ENCODE data around the gene TYMP. TPM values are rescaled to one million over a fixed set of nuclear protein-coding genes. Genes with fewer than 3 reads are reported as not detected.

The TYMP gene
- total and polyA plus RNA-seq, 2 of the 8 experiments (the other 6 are each of a cell fraction or from before 2014, with no cell fraction given) = 0.43 to 0.48 TPM

DNA sequence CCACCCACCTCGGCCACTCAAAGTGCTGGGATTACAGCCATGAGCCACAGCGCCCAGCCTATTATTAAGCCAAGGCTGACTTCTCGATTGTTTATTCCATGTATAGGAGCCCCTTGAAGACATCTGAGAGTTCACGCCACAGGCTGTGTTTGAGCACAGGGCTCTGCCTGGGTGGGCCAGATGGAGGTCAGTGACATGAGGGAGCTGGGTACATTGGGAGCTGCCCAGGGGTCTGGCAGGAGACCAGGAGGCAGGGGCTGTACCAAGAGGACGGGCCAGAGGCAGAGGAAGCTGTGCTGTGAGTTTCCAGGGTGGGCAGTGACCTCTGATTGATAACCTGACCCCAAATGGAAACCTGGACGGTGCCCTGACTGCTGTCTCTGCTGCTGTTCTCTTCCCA, 27.7 kb downstream of the TYMP start:
- H4K5ac ChIP-seq (ENCODE audit: insufficient read length, low read depth, low read length) = no peak overlapping the region
- H3K14ac ChIP-seq (ENCODE audit: insufficient read length) = no peak overlapping the region
- no peak overlapping the region for H4K91ac ChIP-seq (replicated peaks; ENCODE audit: insufficient read length, low read length)
- H2AFZ ChIP-seq (ENCODE audit: low read length) = no peak overlapping the region
- H3K4me3 ChIP-seq (ENCODE audit: extremely low read depth in 1 of 4, insufficient read depth in 2 of 4, low read depth in 3 of 4, low read length in 4 of 4) = no peak overlapping the region
- no peak for DNase-seq (ENCODE audit: low read depth in 1 of 2, low spot score in 2 of 2)
- H3K4me1 ChIP-seq (replicated peaks in 1 of 4; ENCODE audit: control insufficient read depth in 3 of 4, insufficient read depth in 4 of 4, low read length in 3 of 4) = peaks cover 0 to 8% (median 4%) of the 10 kb centered on the region in 4 experiments; a peak in 5 of 7 replicates
- no peak overlapping the region for H2BK20ac ChIP-seq (ENCODE audit: low read length)
- H2AK5ac ChIP-seq (ENCODE audit: low read depth, low read length) = no peak overlapping the region
- 86% methylated on average over 6 of the region's 6 CpGs; no CpG with 5 or more reads in 1 of the 2 experiments for WGBS, 2 experiments (ENCODE audit: extremely low coverage in 1 of 2, insufficient coverage in 1 of 2, insufficient read length in 1 of 2, insufficient replicate concordance in 2 of 2, low coverage in 1 of 2, low lambda C conversion rate in 2 of 2, missing lambda C conversion rate in 1 of 2)
- peaks cover 3% of the 10 kb centered on the region; the same call in 1 of the 2 replicates for H3K79me1 ChIP-seq (ENCODE audit: low read depth, low read length)
- H3K9me3 ChIP-seq (ENCODE audit: insufficient read depth in 2 of 2, low read depth in 1 of 2, low read length in 1 of 2) = no peaks in the 10 kb centered on the region
- H3K23ac ChIP-seq (ENCODE audit: insufficient read length) = no peak overlapping the region
- peaks cover 5% of the 10 kb centered on the region; the same call in 1 of the 2 replicates for H3K23me2 ChIP-seq (ENCODE audit: low read depth, low read length)
- H3K79me2 ChIP-seq (ENCODE audit: control insufficient read depth in 1 of 2, insufficient read depth in 2 of 2, low read length in 2 of 2) = no peaks in the 10 kb centered on the region
- no peak overlapping the region for H2BK15ac ChIP-seq (ENCODE audit: low read length)
- FAIRE-seq = no peak
- peaks cover 0 to 15% (median 0%) of the 10 kb centered on the region in 4 experiments; a peak in 2 of 8 replicates for H3K36me3 ChIP-seq (ENCODE audit: control insufficient read depth in 2 of 4, insufficient read depth in 4 of 4, low read length in 3 of 4)
- H2BK12ac ChIP-seq (ENCODE audit: low read depth, low read length) = no peak overlapping the region
- H3K18ac ChIP-seq (ENCODE audit: extremely low read depth, low read length) = no peak overlapping the region
- H2BK5ac ChIP-seq (ENCODE audit: low read depth, low read length) = no peak overlapping the region
- H3K9ac ChIP-seq (replicated peaks in 1 of 4; ENCODE audit: extremely low read depth in 1 of 4, low read depth in 3 of 4, low read length in 3 of 4) = no peak overlapping the region
- H3K27ac ChIP-seq (ENCODE audit: low read depth, low read length) = no peak overlapping the region
- CTCF ChIA-PET (ENCODE audit: partially characterized antibody) = interaction anchor here (0.7 to 2.7 kb wide), 7 partner anchors 10 to 190 kb away, joined by 3 to 11 read pairs (median 4); partner anchors contain the start of gene MIOX
- no peak overlapping the region for H3K4ac ChIP-seq (replicated peaks; ENCODE audit: insufficient read length, low read depth, low read length)
- H4K8ac ChIP-seq (ENCODE audit: extremely low read depth, insufficient read depth, low read length) = no peak overlapping the region
- no peak overlapping the region for H2BK120ac ChIP-seq (replicated peaks; ENCODE audit: low read depth, low read length)
- POLR2A ChIA-PET (ENCODE audit: partially characterized antibody) = interaction anchor here (1.1 to 3.4 kb wide), 2 partner anchors 11 to 18 kb away, joined by 3 to 21 read pairs; no protein-coding TSS in a partner anchor
- H3K27me3 ChIP-seq (replicated peaks in 1 of 4; ENCODE audit: control insufficient read depth in 3 of 4, extremely low read depth in 1 of 4, insufficient read depth in 3 of 4, low read length in 3 of 4) = no peaks in the 10 kb centered on the region
- H4K20me1 ChIP-seq (replicated peaks in 1 of 2; ENCODE audit: control insufficient read depth in 1 of 2, insufficient read depth in 2 of 2, low read length in 2 of 2) = peaks cover 0 to 13% of the 10 kb centered on the region in 2 experiments
- H3K4me2 ChIP-seq (ENCODE audit: insufficient read depth in 1 of 2, low read depth in 2 of 2, low read length in 2 of 2) = no peak overlapping the region
- no peak overlapping the region for H3K56ac ChIP-seq (replicated peaks; ENCODE audit: insufficient read length, low read depth, low read length)
- TF ChIP-seq TCF12 (IDR thresholded peaks at IDR 0.05; ENCODE audit: low read depth, low read length) = no peak
- TF ChIP-seq, protein P1, sequence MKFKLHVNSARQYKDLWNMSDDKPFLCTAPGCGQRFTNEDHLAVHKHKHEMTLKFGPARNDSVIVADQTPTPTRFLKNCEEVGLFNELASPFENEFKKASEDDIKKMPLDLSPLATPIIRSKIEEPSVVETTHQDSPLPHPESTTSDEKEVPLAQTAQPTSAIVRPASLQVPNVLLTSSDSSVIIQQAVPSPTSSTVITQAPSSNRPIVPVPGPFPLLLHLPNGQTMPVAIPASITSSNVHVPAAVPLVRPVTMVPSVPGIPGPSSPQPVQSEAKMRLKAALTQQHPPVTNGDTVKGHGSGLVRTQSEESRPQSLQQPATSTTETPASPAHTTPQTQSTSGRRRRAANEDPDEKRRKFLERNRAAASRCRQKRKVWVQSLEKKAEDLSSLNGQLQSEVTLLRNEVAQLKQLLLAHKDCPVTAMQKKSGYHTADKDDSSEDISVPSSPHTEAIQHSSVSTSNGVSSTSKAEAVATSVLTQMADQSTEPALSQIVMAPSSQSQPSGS (IDR thresholded peaks at IDR 0.05; ENCODE audit: low read length) = no peak
- no peak for TF ChIP-seq GTF2F1 (IDR thresholded peaks at IDR 0.05; ENCODE audit: borderline replicate concordance, low read depth, low read length)
- TF ChIP-seq USF2 (IDR thresholded peaks at IDR 0.05; ENCODE audit: low read length) = no peak
- no peak for TF ChIP-seq CTBP2 (IDR thresholded peaks at IDR 0.05; ENCODE audit: borderline replicate concordance, insufficient read depth, insufficient read length, low read length)
- no peak for TF ChIP-seq CHD1 (IDR thresholded peaks at IDR 0.05; ENCODE audit: low read depth, low read length)
- TF ChIP-seq BCL11A (IDR thresholded peaks at IDR 0.05; ENCODE audit: low read depth in 2 of 2, low read length in 2 of 2) = no peak
- no peak for TF ChIP-seq KDM1A (IDR thresholded peaks at IDR 0.05; ENCODE audit: borderline replicate concordance, low read length)
- TF ChIP-seq POLR2A (IDR thresholded peaks at IDR 0.05; ENCODE audit: control extremely low read depth in 1 of 2, low read depth in 2 of 2, low read length in 2 of 2) = no peak
- TF ChIP-seq, protein P2, sequence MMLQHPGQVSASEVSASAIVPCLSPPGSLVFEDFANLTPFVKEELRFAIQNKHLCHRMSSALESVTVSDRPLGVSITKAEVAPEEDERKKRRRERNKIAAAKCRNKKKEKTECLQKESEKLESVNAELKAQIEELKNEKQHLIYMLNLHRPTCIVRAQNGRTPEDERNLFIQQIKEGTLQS (IDR thresholded peaks at IDR 0.05; ENCODE audit: insufficient read depth, low read depth, low read length) = no peak
- no peak for TF ChIP-seq CREB1 (IDR thresholded peaks at IDR 0.05)
